Stimulated activated CD4-positive, alpha-beta T cell treated with anti-CD3 and anti-CD28 coated beads, TNF-alpha, amount 100 ng/mL, for 1 hour (primary cell): ENCODE data around the gene ZBTB4.
"Not testable (repeated sequence)": the region's sequence is repeated elsewhere in the genome, so short reads cannot be mapped to it uniquely, and the experiment has no call there.

Source experiments
- DNase-seq, 3 donors: peaks; one replicate each; pipeline ENCODE4 v3.0.0-alpha.2; 2020; ENCODE audit warnings: low read depth in 3 of 3, low spot score in 1 of 3

ZBTB4 gene

GRCh38 chr17:7470457-7470973 lies 8.9 kb downstream of the ZBTB4 start:
- not testable (repeated sequence) for DNase-seq

GRCh38 chr17:7469843-7470242 lies 9.6 kb downstream of the ZBTB4 start:
- not testable (repeated sequence) for DNase-seq

- no peak for DNase-seq
These were observed 10.5 kb downstream of the ZBTB4 start for GRCh38 chr17:7468804-7469389.

GRCh38 chr17:7468290-7468689 lies 11.1 kb downstream of the ZBTB4 start:
- no peak for DNase-seq

GRCh38 chr17:7467498-7467897 lies 11.9 kb downstream of the ZBTB4 start:
- no peak for DNase-seq

GRCh38 chr17:7466639-7467341 lies 12.6 kb downstream of the ZBTB4 start:
- DNase-seq, result no peak

GRCh38 chr17:7466318-7466638 lies 13.2 kb downstream of the ZBTB4 start:
- no peak for DNase-seq

GRCh38 chr17:7465597-7466275 lies 13.7 kb downstream of the ZBTB4 start:
- no peak for DNase-seq

- no peak for DNase-seq
These were observed 15.3 kb downstream of the ZBTB4 start for GRCh38 chr17:7464081-7464480.

GRCh38 chr17:7463372-7463846 lies 16.0 kb downstream of the ZBTB4 start:
- no peak for DNase-seq

GRCh38 chr17:7462474-7463371 lies 16.7 kb downstream of the ZBTB4 start:
- DNase-seq, result no peak

- DNase-seq, result no peak
These were observed 18.4 kb downstream of the ZBTB4 start for GRCh38 chr17:7460850-7461660.

- no peak for DNase-seq
These were observed 19.4 kb downstream of the ZBTB4 start for GRCh38 chr17:7459961-7460545.

- DNase-seq, result no peak
These were observed 31.0 kb downstream of the ZBTB4 start for GRCh38 chr17:7448461-7448860.

- no peak for DNase-seq
These were observed 33.8 kb downstream of the ZBTB4 start for GRCh38 chr17:7445619-7445968.

GRCh38 chr17:7444682-7445618 lies 34.5 kb downstream of the ZBTB4 start, which contains the start of gene CHRNB1:
Gene CHRNB1, plus strand, starts transcription at chr17:7445061. Its CDS starts 67 bp downstream, at chr17:7445128.
- DNase-seq, result no peak

- no peak for DNase-seq
These were observed 35.6 kb downstream of the ZBTB4 start for GRCh38 chr17:7443499-7444485.

- no peak for DNase-seq
These were observed 37.3 kb downstream of the ZBTB4 start for GRCh38 chr17:7442142-7442541.
